Dedifferentiated amniotic fluid mesenchymal stem cell (primary cell): ENCODE results near the gene CALHM6.
A peak's percentile ranks its signal among the peaks of the same experiment; 100 is the strongest.

ENCODE experiments used
- DNase-seq: peaks from one replicate; pipeline ENCODE4 v3.0.0-alpha.2; 2016; ENCODE audit errors: extremely low spot score

CALHM6 gene

DNA sequence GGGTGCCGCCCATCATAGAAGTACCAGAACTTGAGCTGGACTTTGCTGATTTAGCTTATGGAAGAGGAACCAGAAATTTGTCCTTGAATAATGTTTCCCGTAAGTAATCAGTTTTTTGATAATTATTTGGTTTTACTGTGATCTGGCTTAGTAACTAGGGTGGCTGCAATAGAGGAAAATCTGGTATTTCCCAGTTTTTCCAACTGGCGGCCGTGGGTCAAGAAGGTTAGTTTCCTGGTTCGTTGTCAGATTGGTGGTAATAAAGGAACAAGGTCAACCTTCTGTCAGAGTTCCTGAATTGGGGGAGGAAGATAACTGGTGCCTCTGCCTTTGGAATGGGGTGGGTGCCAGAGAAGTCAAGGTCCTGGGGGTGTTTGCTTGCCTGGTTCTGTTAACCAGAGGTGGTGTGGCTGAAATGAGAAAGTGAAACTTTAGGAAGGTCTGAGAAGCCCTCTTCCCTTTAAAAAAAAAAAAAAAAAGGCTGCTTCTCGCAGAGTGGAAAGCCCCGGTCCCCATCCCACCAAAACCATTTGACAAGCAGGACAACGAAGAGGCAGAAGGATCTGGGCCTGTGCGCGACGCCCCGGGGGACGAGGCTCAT, at the start of gene CALHM6:
Gene CALHM6 (plus strand): TSS at position 45 of the 601 bp plus-strand sequence. CDS start 555 bp downstream, at position 600.
- no peak for DNase-seq

DNA sequence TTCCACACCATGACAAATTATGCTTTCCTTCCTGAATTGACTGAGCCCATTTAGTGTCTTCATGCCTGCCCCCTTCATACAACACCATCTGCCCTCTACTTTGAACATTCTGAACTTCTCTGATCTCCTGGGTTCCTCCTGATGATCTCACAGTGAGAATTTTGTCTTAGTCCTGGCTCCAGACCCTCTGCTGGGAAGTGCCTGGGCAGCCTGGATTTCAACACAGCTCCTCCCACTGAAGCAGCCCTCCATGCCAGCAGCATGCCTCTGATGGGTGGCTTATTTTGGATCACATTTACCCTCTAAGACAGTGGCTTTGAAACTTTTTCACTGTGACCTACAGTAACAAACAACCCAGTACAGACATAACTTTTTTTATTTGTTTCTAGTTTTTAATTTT, 48.9 kb upstream of the CALHM6 start:
- DNase-seq, result peak; percentile 52

DNA sequence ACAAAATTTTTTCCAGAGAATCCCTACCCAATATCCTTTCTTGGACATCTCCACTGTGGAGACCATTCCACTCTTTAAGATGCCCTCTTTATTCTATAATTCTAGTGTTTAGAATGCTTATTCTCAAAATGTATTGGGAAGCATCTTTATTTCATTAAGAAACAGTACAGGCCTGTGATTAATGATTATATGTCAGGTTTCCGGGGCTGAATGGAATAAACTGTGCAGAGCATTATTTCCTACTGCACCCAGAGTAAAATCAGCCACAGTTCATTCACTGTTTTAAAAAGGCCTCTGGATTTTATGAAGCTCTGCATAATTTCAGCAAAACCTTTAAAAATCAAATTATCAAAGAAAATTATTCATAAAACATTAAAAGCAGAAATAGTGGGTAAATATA, 47.8 kb upstream of the CALHM6 start:
- no peak for DNase-seq

DNA sequence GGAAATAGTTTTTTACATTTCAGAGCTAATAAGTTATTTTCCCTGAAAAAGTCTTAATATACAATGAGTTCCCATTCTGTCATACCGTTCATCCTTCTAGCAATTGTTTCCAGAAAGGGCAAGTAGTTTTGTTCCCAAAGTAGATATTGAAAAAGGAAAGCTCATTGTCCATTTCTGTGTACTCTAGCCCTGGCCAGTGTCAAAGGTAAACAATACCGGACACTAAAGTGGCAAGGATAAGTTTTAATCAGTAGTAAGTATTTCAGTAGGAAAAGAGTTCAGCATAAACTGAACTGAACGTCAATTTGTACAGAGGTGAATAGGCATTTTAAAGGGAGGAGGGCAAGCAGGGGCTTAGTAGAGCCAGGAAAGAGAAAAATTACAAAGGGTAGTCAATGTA, 43.5 kb upstream of the CALHM6 start:
- DNase-seq, result no peak

DNA sequence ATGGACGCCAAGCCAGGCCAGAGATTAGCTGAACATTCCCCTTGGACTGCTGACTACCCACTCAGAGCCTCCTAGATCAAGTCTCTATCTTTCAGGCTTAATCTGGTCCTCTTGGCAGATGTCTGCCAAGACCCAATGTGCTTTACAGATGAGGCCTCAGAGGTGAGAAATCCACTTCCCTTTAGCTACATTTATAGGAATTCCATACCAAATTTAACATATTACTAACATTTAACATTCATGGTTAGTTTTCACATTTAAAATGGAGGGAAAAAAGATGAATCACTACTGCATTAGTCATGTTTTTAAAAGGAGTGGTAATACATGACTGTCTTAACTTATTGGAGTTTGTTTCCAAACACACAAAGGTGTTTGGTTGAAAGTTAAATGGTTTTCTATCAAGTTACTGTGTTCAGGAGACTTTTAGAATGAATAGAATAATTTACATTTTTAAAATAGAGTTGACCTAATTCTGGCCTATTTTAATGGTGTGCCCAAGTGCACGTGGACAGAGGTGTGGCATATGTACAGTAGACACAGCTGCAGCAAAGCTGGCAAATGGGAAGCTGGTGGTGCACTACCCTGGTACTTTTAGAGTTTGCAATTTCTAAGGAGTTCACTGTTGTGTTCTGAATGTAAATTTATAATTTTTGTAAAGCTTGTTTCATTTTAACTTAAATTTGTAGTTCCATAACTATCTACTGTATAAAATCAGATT, 41.9 kb upstream of the CALHM6 start:
- no peak for DNase-seq

DNA sequence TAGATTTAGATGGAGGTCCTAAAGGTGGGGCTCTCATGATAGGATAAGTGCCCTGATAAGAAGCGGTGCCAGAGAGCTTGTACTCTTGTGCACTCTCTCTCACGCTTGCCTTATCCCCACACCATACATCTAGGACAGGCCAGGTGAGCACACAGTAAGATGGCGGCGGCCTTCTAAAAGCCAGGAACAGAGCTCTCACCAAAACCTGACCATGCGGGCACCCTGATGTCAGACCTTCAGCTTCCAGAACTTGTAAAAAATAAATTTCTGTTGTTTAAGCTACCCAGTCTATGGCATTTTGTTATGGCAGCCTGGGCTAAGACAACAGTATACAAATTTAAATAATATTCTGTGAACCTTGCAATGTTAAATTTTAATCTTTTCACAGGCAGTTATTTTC, 40.8 kb upstream of the CALHM6 start:
- DNase-seq, result no peak

DNA sequence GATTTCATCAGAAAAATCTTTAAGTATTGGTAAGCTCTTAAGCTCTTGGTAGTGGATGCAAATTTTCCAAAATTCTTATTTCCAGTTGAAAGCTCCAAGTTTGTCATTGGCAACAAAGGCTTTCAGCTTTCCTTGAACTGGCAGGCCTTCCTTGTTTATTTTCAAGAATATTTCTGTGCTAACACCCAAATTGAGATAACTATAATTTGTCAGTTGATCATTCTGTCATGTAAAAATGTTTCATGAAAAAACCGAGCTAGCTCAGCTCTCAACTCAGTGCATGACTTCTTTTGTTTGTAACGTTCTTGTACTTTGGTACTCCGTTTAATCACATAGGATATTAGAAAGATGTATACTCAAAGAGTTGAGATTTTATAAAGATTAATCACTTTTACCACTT, 38.9 kb upstream of the CALHM6 start:
- no peak for DNase-seq

DNA sequence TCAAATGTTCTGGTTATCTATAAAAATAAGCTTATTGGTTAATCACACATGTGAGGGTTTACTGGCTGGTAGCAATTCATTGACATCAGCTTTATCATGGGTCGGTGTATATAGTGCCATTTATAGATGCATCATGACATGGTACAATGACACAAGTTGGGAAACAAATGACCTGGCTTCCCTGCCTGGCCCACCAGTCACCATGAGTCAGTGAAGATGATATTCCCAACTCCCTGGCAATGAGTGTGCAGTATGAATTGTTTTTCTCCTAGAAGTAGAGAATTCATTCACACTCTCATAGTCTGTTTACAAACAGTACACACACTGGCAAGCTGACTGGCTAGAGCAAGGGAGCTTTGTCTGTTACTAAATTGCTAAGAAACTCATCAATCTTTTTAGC, 37.2 kb upstream of the CALHM6 start:
- DNase-seq, result no peak

DNA sequence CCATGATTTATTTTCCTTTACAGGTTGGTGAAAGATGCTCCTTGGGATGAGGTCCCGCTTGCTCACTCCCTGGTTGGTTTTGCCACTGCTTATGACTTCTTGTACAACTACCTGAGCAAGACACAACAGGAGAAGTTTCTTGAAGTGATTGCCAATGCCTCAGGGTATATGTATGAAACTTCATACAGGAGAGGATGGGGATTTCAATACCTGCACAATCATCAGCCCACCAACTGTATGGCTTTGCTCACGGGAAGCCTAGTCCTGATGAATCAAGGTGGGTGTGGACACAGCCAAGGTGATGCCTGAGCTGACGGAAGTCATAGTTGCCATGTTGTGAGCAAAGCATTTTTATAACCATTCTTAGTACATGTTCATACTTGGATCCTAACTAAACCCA, 34.6 kb upstream of the CALHM6 start:
- no peak for DNase-seq

DNA sequence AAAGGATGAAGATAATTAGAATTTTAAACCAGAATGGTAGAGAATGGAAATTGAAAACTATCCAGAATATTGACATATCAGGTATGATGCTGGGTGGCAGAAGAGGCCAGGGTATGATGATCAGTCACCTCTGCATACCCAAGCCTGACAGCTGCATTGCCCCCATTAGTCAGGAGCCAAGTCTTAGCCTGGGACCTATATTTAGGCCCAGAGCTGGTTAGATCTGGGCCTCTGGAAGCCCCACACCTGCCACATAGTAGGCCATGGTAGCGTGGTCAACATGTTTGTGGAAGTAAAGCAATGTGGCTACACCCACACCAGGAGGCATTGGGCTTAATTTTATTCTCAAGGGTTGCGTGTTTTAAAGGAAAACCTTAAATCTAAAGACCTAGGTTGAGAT, 32.1 kb upstream of the CALHM6 start:
- DNase-seq, result no peak

DNA sequence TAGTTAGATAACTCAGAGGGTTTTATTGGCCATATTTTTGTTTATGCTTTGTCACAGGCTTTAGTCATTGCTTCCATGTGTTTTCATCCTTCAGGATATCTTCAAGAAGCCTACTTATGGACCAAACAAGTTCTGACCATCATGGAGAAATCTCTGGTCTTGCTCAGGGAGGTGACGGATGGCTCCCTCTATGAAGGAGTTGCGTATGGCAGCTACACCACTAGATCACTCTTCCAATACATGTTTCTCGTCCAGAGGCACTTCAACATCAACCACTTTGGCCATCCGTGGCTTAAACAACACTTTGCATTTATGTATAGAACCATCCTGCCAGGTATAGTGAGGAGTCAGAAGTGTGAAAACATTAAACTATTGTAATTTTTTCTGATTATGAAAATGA, 30.3 kb upstream of the CALHM6 start:
- DNase-seq, result no peak

DNA sequence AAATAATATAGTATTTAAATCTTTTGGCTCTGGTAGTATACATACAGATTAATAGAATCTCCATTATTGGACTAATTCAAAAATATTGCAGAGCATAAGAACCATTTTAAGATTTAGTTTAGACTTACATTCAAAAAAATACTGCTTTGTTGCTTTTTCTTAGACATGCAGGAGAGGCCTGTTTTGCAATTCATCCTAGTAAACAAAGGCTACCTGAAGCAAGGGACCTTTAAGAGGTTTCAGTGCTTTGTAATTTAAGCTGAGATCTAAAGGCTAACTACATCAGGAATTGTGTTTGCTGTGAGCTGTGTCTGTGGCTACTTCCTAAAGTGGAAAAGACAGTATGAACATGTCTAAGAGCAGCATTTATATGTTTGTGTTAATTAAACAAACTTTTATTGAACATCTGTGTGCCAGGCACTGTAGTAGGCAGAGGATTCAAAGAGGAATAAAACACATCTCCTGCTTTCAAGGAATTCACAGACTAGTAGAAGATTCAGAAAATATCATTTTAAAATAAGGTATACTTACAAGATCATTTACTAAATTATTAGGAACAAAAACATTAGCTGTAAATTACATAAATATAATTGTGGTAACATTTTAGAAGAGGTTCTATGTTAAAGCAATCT, 29.1 kb upstream of the CALHM6 start:
- no peak for DNase-seq

DNA sequence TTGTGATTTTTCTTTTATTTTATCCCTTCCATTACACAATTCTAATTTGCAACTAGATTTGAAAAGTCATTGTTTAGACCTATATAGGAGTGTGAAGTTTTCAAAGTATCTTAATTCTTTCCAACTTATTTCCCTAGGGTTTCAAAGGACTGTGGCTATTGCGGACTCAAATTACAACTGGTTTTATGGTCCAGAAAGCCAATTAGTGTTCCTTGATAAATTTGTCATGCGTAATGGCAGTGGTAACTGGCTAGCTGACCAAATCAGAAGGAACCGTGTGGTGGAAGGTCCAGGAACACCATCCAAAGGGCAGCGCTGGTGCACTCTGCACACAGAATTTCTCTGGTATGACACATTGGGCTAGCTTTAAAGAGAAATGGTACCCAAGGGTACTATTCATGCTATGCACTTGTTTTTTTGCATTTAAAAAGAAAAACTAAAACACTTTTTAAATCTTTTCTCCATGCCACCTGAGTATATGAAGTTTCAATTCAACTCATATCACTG, 27.9 kb upstream of the CALHM6 start:
- DNase-seq, result no peak

DNA sequence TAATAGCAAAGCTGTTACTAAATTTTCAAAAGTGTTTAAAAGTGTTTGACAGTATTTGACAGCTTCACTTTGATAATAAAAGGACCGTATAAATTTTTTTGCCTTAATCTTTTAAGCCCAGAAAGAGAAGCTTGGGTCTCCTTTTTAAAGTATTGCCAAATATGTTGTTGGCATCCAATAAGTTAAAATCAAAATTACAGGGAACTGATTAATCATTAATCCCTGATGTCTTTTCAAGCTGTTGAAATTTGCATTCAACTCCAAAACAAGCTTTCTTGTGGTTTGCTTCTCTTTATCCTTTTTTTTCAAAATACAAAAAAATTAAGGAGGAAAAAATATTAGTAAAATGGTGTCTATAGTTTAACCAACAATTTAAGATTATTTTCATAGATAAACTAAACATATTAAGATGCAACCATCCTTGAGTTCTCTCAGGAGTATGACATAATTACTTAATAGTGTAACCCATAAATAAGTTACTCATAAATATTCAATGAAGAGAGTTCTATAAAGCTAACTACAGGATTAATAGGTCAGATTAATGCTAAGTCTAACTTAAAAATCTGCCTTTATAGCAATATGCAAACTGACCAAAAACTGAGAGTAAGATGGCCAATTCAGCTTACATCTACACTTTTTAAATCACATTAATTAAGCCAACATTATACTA, 27.0 kb upstream of the CALHM6 start:
- DNase-seq, result no peak

DNA sequence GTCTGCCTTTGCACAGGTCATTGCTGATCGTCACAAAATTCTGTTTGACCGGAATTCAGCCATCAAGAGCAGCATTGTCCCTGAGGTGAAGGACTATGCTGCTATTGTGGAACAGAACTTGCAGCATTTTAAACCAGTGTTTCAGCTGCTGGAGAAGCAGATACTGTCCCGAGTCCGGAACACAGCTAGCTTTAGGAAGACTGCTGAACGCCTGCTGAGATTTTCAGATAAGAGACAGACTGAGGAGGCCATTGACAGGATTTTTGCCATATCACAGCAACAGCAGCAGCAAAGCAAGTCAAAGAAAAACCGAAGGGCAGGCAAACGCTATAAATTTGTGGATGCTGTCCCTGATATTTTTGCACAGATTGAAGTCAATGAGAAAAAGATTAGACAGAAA, 24.6 kb upstream of the CALHM6 start:
- no peak for DNase-seq

DNA sequence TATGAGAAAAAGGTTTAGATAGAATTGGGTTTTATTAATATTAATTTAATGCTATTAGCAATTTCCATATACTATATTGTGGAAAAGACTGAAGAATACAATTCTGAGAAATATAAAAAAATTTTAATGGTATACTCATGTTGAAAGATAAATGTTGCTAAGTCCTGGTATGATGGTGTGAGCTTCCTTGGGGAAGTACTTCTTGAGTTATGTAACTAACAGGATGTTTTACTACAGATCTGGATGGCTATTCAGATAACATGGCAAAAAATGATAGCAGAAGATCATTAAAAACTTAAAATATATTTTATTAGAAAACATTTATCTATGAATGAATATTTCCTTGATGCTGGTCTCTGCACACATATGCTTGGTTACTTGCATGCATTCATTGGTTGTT, 23.5 kb upstream of the CALHM6 start:
- DNase-seq, result no peak

DNA sequence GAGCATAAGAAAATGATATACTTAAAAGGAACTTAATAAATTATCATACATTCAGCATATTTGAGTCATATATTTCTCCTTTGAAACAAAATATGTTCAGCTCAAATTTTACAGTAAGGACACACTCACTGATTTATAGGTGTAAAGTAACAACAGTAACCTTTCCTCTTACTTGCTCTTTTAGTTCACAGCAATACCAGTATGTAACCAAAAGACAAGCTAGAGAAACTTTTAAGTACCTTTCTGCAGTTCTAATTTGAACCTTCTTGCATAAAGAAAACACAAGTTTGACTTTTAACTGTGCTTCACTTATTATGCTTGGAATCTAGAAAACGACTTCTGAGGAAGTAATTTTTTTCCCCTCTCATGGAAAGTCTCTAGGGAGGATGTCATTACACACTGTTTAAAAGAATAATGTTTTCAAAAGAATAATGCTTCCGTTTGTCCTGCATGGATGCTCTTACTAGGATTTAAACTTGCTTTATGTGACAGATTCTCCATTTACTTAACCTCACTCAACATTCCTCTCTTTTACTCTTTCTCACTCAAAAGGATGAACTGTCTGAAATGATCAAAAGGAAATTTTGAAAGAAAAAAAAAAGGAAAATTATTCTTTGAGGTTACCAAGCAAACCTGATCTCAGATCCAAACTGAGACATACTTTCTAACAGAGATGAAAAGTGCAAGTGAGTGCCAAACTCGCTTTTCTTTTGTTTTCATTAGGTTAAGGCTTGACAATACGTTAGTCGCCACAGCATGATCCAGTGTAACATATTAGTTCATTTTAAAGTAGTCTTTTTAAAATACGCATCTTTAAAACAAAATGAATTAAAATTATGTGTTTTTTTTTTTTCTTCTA, 22.4 kb upstream of the CALHM6 start:
- no peak for DNase-seq

DNA sequence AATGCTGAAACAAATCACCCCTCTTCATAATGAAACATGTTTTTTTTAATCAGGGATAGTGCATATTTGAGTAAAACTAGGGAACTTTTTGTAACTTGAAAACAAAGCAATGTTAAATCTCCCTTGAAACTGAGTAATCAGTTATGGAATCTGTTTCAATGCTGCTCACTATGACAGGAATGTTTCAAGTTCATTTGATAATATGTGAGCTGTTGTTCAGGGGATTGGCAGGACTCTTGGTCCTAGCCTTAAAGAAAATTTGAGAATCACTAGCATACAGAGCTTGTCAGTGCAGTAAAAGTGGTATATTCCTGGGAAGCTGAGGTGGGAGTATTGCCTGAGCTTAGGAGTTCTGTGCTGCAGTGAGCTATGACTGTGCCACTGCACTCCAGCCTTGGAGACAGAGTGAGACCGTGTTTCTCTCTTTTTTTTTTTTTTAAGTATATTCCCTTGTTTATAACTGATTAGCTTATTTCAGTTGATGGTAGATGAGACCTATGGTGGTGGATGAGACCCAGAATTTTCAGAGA, 21.6 kb upstream of the CALHM6 start:
- peak; percentile 22 for DNase-seq

DNA sequence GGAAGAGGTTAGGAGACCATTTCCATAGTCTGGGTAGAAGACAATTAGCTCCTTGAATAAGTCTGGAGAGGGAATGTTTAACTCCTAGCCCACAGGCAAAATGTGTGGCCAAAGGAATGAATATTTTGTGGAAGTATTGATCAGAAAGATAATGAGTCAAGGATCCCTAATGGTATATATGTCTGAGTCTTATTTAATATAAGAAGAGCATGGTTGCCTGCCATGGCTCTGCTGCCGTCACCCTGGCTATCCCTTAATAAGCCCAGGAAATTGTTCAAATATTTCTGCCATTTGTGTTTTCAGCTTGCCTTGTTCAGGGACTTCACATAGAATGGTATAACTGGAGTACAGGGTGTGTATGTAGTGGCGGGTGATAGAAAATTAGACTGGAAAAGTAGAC, 18.1 kb upstream of the CALHM6 start:
- no peak for DNase-seq

DNA sequence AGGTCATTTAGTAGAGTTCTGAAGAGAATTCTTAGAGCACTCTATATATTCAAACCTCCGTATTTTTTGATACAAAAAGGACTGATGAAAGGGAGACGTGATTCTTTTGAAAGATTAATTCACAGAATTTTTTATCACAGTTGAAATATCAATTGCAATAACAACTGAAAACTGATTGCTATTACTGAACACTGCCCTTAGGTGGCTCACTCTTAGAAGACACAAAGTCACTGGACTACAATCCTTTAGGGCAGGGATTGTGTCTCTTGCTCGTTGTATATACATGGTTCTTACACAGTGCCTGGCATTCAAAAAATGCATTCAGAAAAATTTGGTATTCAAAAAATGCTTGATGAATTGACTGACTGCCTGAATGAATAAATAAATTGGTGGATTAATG, 17.1 kb upstream of the CALHM6 start:
- DNase-seq, result no peak

DNA sequence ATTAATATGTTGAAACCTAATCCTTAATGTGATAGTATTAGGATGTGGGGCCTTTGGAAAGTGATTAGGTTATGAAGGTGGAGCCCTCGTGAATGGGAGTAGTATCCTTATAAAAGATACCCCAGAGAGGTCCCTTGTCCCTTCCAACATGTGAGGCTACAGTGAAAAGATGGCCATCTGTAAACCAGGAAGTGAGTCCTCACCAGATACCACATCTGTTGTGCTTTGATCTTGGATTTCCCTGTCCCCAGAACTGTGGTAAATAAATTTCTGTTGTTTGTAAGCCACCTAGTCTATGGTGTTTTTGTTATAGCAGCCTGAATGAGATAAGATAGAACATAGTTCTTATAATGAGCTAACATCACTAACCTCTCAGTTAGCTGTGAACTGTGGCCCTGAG, 16.6 kb upstream of the CALHM6 start:
- DNase-seq, result no peak
